HG03558 (cell line): Measurements from ENCODE around the gene MYO18B.

Experiments
- ATAC-seq: cut with Tn5 transposase; IDR thresholded peaks from one replicate; pipeline ENCODE4 v1.9.1; 2021; ENCODE audit warnings: moderate number of reproducible peaks; ENCODE audit not compliant: unreplicated experiment; ENCODE audit errors: extremely low read depth

MYO18B gene

GRCh38 chr22:25712661-25713400 is 29.2 kb upstream of the MYO18B start:
- ATAC-seq = no peak

- ATAC-seq = no peak
These were observed 27.9 kb upstream of the MYO18B start for GRCh38 chr22:25714070-25714469.

GRCh38 chr22:25714739-25715138 is 27.2 kb upstream of the MYO18B start:
- ATAC-seq = no peak

GRCh38 chr22:25716637-25717036 is 25.4 kb upstream of the MYO18B start:
- no peak for ATAC-seq

GRCh38 chr22:25718135-25718840 is 23.7 kb upstream of the MYO18B start:
- no peak for ATAC-seq

GRCh38 chr22:25722223-25722622 is 19.8 kb upstream of the MYO18B start:
- ATAC-seq = no peak

- ATAC-seq = no peak
These were observed 19.4 kb upstream of the MYO18B start for GRCh38 chr22:25722626-25723025.

- ATAC-seq = no peak
These were observed 15.7 kb upstream of the MYO18B start for GRCh38 chr22:25726241-25726640.

GRCh38 chr22:25728071-25728470 is 13.9 kb upstream of the MYO18B start:
- no peak for ATAC-seq

- ATAC-seq = no peak
These were observed 12.7 kb upstream of the MYO18B start for GRCh38 chr22:25729016-25729995.

GRCh38 chr22:25735650-25736049 is 6.3 kb upstream of the MYO18B start:
- no peak for ATAC-seq

GRCh38 chr22:25736378-25737011 is 5.5 kb upstream of the MYO18B start:
- no peak for ATAC-seq

GRCh38 chr22:25739659-25740344 is 2.2 kb upstream of the MYO18B start:
- no peak for ATAC-seq

GRCh38 chr22:25742918-25743708 is 1.1 kb downstream of the MYO18B start:
- no peak for ATAC-seq

GRCh38 chr22:25744694-25745093 is 2.7 kb downstream of the MYO18B start:
- no peak for ATAC-seq

GRCh38 chr22:25745341-25746011 is 3.5 kb downstream of the MYO18B start:
- ATAC-seq = no peak

- ATAC-seq = no peak
These were observed 4.0 kb downstream of the MYO18B start for GRCh38 chr22:25746012-25746373.

- no peak for ATAC-seq
These were observed 5.4 kb downstream of the MYO18B start for GRCh38 chr22:25747245-25747944.
